H1 (cell line): ENCODE results near the gene PTCHD1.

Experiments used
- CHD2 ChIP-seq: IDR thresholded peaks from 2 replicates; pipeline ENCODE4 v1.6.1; 2012; ENCODE audit warnings: low read length, improper control_type of control experiment
- EGR1 ChIP-seq: IDR thresholded peaks from 2 replicates; pipeline ENCODE4 v1.6.1; 2011; ENCODE audit warnings: low read depth, low read length, borderline replicate concordance
- EP300 ChIP-seq, 2 experiments: IDR thresholded peaks; 1 replicate in 1 of 2; 2 replicates in 1 of 2; pipeline ENCODE4 v1.6.1; 2011 to 2012; ENCODE audit warnings: low read depth in 2 of 2, low read length in 2 of 2, mild to moderate bottlenecking in 2 of 2, borderline replicate concordance in 1 of 2, inconsistent platforms in 1 of 2, moderate library complexity in 1 of 2
- EZH2 ChIP-seq: fragments of 200-600 bp; sonication (generic); IDR thresholded peaks from 2 replicates; pipeline ENCODE4 v1.7.1; 2012; ENCODE audit warnings: low read depth, mild to moderate bottlenecking, moderate library complexity, low read length, inconsistent platforms; ENCODE audit not compliant: severe bottlenecking
- JUND ChIP-seq: IDR thresholded peaks from 2 replicates; pipeline ENCODE4 v1.6.1; 2011; ENCODE audit warnings: mild to moderate bottlenecking, improper control_type of control experiment, low read length
- POLR2A ChIP-seq, 2 experiments: IDR thresholded peaks; 1 replicate in 1 of 2; 2 replicates in 1 of 2; pipeline ENCODE4 v1.6.1; 2011; ENCODE audit warnings: low read depth in 2 of 2, low read length in 2 of 2, mild to moderate bottlenecking in 2 of 2; ENCODE audit errors: control extremely low read depth in 1 of 2
- POLR2AphosphoS5 ChIP-seq: IDR thresholded peaks from 2 replicates; pipeline ENCODE4 v1.6.1; 2011; ENCODE audit warnings: low read depth, low read length
- RBBP5 ChIP-seq: IDR thresholded peaks from 2 replicates; pipeline ENCODE4 v1.7.1; 2012; ENCODE audit warnings: low read depth, mild to moderate bottlenecking, inconsistent platforms, low read length, moderate library complexity, borderline replicate concordance
- TF ChIP-seq, protein P1 (sequence below), 3 experiments: IDR thresholded peaks; 1 replicate in 2 of 3; 2 replicates in 1 of 3; pipeline versions ENCODE4 v1.5.1 to v1.6.1; 2011; ENCODE audit warnings: low read length in 3 of 3, mild to moderate bottlenecking in 3 of 3, inconsistent platforms in 2 of 3, low read depth in 1 of 3, moderate library complexity in 1 of 3; ENCODE audit not compliant: insufficient read depth in 1 of 3; ENCODE audit errors: control extremely low read depth in 1 of 3
- TF ChIP-seq, protein P2 (sequence below): IDR thresholded peaks from 2 replicates; pipeline ENCODE4 v1.6.1; 2012; ENCODE audit warnings: inconsistent platforms

DNA sequence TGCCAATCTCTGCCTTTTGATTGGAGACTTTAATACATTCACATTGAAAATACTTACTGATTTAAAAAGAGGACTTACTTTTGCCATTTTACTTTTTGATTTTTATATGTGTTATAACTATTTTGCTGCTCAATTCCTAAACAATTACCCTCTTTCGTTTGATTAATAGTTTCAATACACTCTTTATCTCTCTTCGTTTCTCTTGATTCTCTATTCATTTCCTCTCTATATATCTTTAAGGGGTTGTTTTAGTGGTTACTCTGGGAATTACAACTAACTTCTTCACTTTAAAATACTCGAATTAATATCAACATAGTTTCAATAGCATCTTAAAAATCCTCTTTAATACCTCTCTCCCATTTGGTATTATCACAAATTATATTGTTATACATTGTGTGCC is 116.6 kb downstream of the PTCHD1 start:
- TF ChIP-seq, protein P1, sequence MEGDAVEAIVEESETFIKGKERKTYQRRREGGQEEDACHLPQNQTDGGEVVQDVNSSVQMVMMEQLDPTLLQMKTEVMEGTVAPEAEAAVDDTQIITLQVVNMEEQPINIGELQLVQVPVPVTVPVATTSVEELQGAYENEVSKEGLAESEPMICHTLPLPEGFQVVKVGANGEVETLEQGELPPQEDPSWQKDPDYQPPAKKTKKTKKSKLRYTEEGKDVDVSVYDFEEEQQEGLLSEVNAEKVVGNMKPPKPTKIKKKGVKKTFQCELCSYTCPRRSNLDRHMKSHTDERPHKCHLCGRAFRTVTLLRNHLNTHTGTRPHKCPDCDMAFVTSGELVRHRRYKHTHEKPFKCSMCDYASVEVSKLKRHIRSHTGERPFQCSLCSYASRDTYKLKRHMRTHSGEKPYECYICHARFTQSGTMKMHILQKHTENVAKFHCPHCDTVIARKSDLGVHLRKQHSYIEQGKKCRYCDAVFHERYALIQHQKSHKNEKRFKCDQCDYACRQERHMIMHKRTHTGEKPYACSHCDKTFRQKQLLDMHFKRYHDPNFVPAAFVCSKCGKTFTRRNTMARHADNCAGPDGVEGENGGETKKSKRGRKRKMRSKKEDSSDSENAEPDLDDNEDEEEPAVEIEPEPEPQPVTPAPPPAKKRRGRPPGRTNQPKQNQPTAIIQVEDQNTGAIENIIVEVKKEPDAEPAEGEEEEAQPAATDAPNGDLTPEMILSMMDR (IDR thresholded peaks at IDR 0.05; ENCODE audit: control extremely low read depth in 1 of 3, insufficient read depth in 1 of 3, low read depth in 1 of 3, low read length in 3 of 3) = no peak
- TF ChIP-seq EZH2 = no peak
- TF ChIP-seq POLR2A (IDR thresholded peaks at IDR 0.05; ENCODE audit: control extremely low read depth in 1 of 2, low read depth in 2 of 2, low read length in 2 of 2) = no peak
- TF ChIP-seq CHD2 = no peak
- TF ChIP-seq EP300 (IDR thresholded peaks at IDR 0.05; ENCODE audit: borderline replicate concordance in 1 of 2, low read depth in 2 of 2, low read length in 2 of 2) = no peak
- no peak for TF ChIP-seq POLR2AphosphoS5
- TF ChIP-seq, protein P2, sequence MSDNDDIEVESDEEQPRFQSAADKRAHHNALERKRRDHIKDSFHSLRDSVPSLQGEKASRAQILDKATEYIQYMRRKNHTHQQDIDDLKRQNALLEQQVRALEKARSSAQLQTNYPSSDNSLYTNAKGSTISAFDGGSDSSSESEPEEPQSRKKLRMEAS = no peak
- no peak for TF ChIP-seq RBBP5
- TF ChIP-seq EGR1 = no peak
- TF ChIP-seq JUND = no peak
